NCI-H128 (cell line): ENCODE results near the gene CIBAR2.
A peak's percentile ranks its signal among the peaks of the same experiment; 100 is the strongest.
"Not testable (repeated sequence)": the region's sequence is repeated elsewhere in the genome, so short reads cannot be mapped to it uniquely, and the experiment has no call there.

Source experiments
- DNase-seq: peaks from one replicate; lab custom pipeline; 2025; ENCODE audit not compliant: unreplicated experiment; lab: John Stamatoyannopoulos, UW

The CIBAR2 gene

GRCh38 chr16:85128079-85128837 lies 16.0 kb upstream of the CIBAR2 start:
- no peak for DNase-seq

DNA sequence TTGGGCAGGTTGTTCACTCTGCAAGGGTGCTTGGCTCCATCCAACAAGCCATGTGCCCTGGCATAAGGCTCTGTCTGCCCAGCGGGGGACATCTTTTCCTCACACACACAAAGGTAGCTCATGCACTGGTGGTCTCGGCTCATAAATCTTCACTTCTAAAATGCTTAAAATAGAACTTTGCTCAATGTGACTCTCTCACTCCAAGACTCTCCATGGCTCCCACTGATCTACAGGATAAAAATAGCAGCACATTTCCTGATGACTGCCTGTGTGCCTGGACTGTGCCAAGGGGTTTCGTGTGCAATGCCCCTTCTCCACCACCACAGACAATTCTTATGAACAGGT lies 15.1 kb upstream of the CIBAR2 start:
- DNase-seq: no peak

DNA sequence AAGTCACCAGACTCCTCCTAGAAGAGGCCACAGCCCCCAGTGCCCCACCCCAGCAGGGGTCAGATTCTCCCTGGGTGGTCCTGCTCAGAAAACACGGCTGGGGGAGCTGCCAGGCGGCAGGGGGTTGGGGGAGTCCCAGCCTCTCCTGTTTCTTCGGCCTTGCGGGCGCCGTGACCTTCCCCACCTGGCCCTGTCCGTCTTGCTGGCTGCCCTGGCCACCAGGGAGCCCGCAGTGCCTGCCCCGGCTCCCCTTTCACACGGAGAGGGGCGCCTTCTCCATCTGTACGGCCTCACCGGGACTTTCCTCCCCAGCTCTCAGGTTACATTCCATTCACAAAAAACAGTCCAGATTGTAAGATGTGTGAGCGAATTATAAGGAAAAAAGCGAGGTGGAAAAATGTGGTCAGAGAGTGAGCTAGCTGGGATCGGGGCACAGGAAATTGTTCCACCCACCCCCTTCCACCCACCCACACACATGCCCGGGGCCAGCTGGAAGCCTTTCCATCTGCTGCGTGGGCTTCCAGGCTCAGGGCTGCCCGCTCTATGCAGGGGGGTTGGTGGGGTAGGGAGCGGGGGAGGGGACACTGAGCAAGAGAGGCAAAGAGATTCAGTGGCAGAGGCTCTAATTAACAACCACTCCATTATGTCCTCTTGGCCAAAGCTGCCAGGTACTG lies 14.6 kb upstream of the CIBAR2 start:
- DNase-seq: no peak

DNA sequence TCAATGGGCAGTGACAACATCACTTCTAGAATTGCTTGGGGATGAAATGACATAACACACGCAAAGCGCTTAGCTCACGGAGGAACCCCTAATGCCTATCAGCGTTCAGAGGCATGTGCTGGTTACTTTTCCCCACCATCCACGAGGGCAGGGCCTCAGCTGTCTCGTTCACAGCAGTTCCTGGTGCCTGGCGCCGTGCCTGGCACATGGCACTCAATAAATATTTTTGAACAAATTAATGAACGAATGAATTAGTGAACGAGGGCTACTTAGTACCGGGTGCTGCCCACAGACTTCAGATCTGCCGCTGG lies 14.1 kb upstream of the CIBAR2 start:
- DNase-seq: no peak

GRCh38 chr16:85125570-85126393 lies 13.5 kb upstream of the CIBAR2 start:
- DNase-seq: no peak

- DNase-seq: no peak
Observed at GRCh38 chr16:85124636-85125346, 12.5 kb upstream of the CIBAR2 start.

DNA sequence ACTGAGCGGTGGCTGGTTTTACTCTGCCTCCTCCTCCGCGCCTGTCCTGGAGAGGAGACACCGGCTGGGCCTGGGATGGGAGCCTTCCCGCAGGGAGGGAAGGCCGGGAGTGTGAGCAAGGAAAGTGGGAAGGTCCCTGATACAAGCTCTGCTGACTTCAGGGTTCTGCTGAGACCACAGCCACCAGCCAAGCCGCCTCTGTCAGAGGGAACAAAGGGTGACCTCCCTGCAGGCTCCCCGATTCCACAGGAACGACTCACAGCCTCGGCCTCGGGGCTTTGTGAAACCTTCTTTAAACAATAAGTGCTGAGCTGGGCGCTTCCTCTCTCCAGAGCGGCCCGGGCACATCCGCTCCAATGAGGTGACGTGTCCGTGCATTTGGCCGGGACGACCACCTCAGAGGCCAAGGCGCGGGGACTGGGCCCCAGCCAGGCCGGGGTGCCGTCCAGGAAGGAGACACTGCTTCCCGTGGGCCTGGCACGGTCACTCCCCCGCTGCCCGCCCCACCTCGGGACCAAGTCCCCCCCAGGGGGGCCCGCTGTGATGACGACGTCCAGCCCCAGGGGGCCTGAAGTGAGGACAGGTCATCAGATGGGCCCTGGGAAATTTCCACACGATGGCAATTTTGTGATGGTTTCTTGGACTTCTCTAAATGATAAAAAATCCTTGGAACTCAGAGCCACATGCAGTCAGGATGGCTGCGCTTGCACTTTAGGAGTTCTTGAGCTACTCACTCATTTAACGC lies 11.8 kb upstream of the CIBAR2 start:
- DNase-seq: no peak

DNA sequence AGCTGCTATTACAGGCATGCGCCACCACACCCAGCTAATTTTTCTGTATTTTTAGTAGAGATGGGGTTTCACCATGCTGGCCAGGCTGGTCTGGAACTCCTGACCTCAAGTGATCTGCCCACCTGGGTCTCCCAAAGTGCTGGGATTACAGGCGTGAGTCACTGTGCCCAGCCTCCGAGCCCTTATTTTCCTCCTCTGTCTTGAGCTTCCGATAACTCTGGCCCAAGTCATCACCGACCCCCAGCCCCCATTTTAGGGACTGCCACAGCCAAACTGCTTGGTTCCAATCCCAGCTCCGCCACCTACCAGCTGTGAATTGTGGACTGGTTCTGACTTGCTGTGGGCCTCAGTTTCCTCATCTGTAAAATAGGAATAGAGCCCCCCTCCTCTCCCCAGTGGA lies 11.2 kb upstream of the CIBAR2 start:
- DNase-seq: not testable (repeated sequence)

GRCh38 chr16:85120006-85120340 lies 7.7 kb upstream of the CIBAR2 start:
- no peak for DNase-seq

DNA sequence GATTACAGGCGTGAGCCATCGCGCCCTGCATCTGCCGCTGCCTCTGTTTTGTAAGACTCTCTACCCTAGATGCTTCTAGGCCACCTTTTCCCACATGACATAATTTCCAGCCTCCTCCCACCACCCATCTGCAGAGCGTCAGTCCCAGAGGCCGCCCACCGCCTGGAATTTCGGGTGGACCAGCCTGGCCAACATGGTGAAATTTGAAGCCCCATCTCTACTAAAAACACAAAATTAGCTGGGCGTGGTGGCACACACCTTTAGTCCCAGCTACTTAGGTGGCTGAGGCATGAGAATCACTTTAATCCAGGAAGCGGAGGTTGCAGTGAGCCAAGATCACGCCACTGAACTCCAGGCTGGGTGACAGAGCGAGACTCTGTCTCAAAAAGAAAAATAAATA lies 5.1 kb upstream of the CIBAR2 start:
- no peak for DNase-seq

DNA sequence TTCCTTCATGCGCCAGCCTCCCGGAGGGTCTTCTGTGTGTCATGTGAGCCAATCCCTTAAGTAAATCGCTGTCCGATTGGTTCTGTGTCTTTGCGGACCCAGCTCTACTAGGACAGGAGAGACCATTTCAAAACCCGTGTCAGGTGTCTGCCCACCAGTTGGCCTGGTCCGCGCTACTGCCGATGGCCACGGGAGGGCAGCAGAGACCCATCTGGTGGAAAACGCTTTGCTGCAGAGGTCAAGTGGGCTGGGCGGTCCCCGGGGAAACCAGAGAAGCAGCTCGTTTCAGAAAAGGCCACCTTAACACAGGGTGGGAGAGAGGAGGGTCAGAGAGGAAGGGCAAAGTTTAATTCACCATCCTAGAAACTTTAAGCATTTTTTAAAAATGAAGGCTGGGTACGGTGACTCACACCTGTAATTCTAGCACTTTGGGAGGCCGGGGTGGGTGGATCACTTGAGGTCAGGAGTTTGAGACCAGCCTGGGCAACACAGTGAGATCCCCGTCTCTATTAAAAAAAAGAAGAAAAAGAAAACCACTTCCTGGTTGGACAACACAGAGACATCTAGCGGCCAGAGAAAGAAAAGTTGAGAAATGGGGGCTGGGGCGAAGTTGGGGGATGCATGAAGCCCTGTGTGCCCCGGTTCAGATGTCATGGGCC lies 2.8 kb upstream of the CIBAR2 start:
- peak; percentile 39 for DNase-seq

DNA sequence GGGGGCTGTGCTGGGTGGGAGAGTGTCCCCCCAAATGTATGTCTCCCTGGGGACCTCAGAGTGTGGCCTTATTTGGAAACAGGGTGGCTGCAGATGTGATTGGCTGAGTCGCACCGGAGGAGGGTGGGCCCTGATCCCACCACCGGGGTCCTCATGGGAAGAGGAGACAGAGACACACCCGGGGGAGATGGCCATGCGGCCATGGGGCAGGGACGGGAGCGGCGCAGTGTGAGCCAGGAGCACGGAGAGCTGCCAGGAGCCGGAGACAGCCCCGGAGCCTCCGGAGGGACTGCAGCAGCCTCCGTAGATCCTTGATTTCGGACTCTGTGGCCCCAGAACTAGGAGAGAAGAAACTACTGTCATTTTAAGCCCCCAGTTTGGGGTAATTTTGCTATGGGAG lies 1.6 kb upstream of the CIBAR2 start:
- DNase-seq: no peak

DNA sequence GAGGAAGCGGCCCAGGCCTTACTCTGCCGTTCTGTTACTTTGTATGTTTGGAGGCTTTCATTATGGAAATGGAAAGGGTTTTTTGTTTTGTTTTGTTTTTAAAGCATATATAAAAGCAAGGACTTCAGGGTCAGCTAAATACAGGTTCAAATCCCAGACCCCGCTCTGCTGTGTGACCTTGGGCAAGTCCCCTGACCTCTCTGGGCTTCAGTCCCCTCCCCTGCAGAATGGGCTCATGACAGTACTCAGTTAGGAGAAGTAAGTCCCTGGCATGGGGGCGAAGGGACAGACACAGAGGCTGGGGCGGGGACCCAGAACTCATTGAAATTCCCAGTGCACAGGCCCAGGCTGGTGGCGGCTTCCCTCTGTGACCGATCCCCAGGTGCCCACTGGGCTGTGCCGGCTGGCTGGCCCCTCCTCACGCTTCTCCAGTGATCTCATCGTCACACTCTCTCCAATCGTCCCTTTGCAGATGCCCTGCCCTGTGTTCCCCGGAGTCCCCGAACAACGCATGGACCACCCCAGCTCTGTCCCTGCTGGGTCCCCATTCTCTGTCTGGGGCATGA lies 979 bp upstream of the CIBAR2 start:
- no peak for DNase-seq

DNA sequence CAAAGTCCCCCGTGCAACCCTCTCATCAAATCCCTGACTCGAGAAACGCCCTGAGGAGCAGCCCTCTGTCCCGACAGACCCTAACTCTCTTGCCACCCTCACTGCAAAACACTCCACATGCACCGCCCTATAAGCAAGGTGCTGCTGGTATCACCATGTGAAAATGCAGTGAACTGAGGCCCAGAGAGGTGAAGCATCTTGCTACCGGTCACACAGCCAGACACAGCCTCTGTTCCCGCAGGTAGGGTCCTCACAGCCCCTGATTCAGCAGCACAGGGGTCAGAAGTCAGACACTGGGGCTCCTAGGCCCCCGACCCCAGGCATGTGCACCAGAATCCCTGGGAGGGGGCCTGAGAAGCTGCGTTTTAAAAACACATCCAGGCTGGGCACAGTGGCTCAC lies 1.1 kb downstream of the CIBAR2 start:
- no peak for DNase-seq

GRCh38 chr16:85110105-85110504 lies 2.2 kb downstream of the CIBAR2 start:
- DNase-seq: no peak

GRCh38 chr16:85107532-85107931 lies 4.7 kb downstream of the CIBAR2 start:
- no peak for DNase-seq

- DNase-seq: no peak
Observed at GRCh38 chr16:85107083-85107482, 5.2 kb downstream of the CIBAR2 start.

DNA sequence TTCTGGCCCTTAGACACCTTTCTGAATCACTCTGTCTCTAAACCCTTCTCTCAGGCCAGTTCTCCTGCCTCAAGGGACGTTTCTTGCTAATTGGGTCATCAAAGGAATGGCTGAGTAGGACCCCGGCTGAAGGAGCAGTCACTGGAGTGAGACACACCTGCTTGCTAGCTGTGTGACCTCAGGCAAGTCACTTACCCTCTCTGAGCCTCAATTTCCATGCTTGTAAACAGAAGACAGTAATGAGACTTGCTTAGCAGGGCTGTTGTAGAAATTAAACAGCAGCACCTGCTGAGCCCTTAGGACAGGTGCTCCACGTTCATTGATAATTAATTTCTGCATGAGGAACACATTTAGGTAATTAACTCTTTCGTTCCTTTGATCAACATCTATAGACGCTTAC lies 6.8 kb downstream of the CIBAR2 start:
- DNase-seq: no peak

DNA sequence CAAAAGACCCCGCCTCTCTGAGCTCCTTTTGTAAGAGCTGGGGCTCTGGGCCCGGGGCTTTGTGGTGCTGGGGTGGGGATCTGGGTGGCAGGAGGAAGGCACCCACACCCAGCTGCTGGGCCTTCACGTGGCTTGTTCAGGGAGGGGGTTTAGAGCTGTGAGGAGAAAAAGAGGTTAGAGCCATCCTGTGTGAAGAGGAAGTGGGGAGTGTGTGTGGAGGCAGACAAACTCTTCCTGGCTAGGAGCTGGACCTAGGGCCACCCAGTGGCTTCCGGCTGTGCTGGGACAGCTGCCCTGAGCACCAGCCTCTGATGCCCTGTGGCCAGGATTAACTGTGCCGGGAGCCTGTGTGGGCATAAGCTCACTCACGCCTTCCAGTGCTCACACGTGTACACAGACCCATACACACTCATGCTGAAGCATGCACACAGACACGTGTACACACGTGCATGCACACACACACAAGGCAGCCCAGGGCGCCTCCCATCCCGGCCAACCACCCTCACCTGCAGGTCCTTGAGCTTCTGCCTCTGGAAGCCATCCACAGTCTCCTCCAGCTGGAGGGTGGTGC lies 7.4 kb downstream of the CIBAR2 start:
- no peak for DNase-seq

GRCh38 chr16:85104147-85104546 lies 8.1 kb downstream of the CIBAR2 start:
- DNase-seq: no peak
